Hematopoietic multipotent progenitor cell treated with erythropoietin and hydrocortisone succinate and interleukin-3 and kit ligand, for 6 days (in vitro differentiated cells): ENCODE data around the gene TOR4A.
A peak's percentile ranks its signal among the peaks of the same experiment; 100 is the strongest.

Experiments used
- DNase-seq: peaks from one replicate; pipeline ENCODE4 v3.0.0-alpha.2; 2015

The TOR4A gene

GRCh38 chr9:137309368-137310188 is 32.1 kb downstream of the TOR4A start:
- DNase-seq, result no peak

- DNase-seq, result no peak
These were observed 32.9 kb downstream of the TOR4A start for GRCh38 chr9:137310189-137311052.

- DNase-seq, result no peak
These were observed 33.9 kb downstream of the TOR4A start for GRCh38 chr9:137311171-137311985.

GRCh38 chr9:137311986-137312851 is 34.7 kb downstream of the TOR4A start:
- DNase-seq, result no peak

- no peak for DNase-seq
These were observed 35.4 kb downstream of the TOR4A start for GRCh38 chr9:137312852-137313325.

- no peak for DNase-seq
These were observed 35.9 kb downstream of the TOR4A start for GRCh38 chr9:137313326-137313936.

GRCh38 chr9:137313956-137314560 is 36.5 kb downstream of the TOR4A start:
- DNase-seq, result no peak

GRCh38 chr9:137314561-137315560 is 37.3 kb downstream of the TOR4A start:
- DNase-seq, result no peak

- DNase-seq, result no peak
These were observed 38.1 kb downstream of the TOR4A start for GRCh38 chr9:137315581-137316011.

- peak; percentile 76 for DNase-seq
These were observed 38.8 kb downstream of the TOR4A start for GRCh38 chr9:137316012-137316981.

GRCh38 chr9:137317021-137317717 is 39.6 kb downstream of the TOR4A start:
- DNase-seq, result no peak

GRCh38 chr9:137317718-137318511 is 40.4 kb downstream of the TOR4A start:
- DNase-seq, result no peak

GRCh38 chr9:137318602-137319001 is 41.1 kb downstream of the TOR4A start:
- DNase-seq, result no peak

GRCh38 chr9:137319011-137319738 is 41.6 kb downstream of the TOR4A start:
- DNase-seq, result no peak

GRCh38 chr9:137319739-137320551 is 42.4 kb downstream of the TOR4A start:
- no peak for DNase-seq
